T-helper 17 cell (primary cell): ENCODE results near the gene CD200. TPM values are rescaled to one million over a fixed set of nuclear protein-coding genes. Genes with fewer than 3 reads are reported as not detected.

Experiments
- ATAC-seq: fragments of 150-1000 bp; cut with Tn5 transposase; 2 replicates; pipeline ENCODE4 v1.10.0; 2021; ENCODE audit warnings: mild to moderate bottlenecking, moderate library complexity
- DNase-seq, 3 donors: peaks; one replicate each; pipeline versions ENCODE4 v3.0.0 to v3.0.0-alpha.2; 2020 to 2021
- H3K9me3 ChIP-seq: one replicate; pipeline ENCODE4 v1.7.0; 2013; ENCODE audit warnings: low read length, mild to moderate bottlenecking; ENCODE audit not compliant: control insufficient read depth, poor library complexity, severe bottlenecking
- H3K27ac Mint-ChIP-seq: one replicate; pipeline ENCODE4 v1.8.0; 2022; ENCODE audit warnings: mild to moderate bottlenecking, moderate library complexity, mixed read lengths
- H3K27me3 Mint-ChIP-seq: one replicate; pipeline ENCODE4 v1.8.0; 2022; ENCODE audit warnings: mixed read lengths
- H3K36me3 Mint-ChIP-seq: one replicate; pipeline ENCODE4 v1.8.0; 2022; ENCODE audit warnings: low read depth, mixed read lengths
- H3K4me1 Mint-ChIP-seq: one replicate; pipeline ENCODE4 v1.8.0; 2022; ENCODE audit warnings: mild to moderate bottlenecking, mixed read lengths
- H3K4me3 Mint-ChIP-seq: one replicate; pipeline ENCODE4 v1.8.0; 2022; ENCODE audit warnings: mild to moderate bottlenecking, moderate library complexity, mixed read lengths
- total RNA-seq, 4 donors: library from RNA in 2 of 4; stranded (reverse) in 2 of 4; gene quantifications; one replicate each; pipeline ENCODE4 v1.2.3 and lab custom pipeline; 2022 to 2026

The CD200 gene, protein sequence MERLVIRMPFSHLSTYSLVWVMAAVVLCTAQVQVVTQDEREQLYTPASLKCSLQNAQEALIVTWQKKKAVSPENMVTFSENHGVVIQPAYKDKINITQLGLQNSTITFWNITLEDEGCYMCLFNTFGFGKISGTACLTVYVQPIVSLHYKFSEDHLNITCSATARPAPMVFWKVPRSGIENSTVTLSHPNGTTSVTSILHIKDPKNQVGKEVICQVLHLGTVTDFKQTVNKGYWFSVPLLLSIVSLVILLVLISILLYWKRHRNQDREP
- total RNA-seq, result 1 to 10 TPM; 1.7 to 2.8 TPM
- total RNA-seq (lab: John Stamatoyannopoulos, UW), result 0.53 to 1.6 reads per million in 2 donors

DNA sequence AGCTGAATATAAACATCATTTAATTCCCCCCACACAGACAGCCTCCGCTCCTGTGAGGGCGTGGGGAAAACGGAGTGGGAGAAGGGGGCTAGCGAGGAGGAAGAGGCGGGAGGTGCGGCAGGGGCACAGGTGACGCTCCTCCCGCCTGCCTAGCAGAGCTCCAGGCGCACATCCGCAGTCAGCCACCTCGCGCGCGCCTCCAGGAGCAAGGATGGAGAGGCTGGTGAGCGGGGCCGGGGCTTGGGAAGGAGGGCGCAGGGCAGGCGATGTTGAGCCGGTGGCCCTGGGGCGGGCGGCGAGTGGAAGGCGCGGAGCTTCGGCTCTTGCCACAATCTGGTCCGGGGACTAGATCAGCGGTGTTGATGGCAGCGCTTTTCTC, at the start of gene CD200:
Gene CD200, plus strand, starts transcription at position 155 of the 379 bp plus-strand sequence. Its CDS starts 57 bp downstream, at position 212.
- no peaks in the 10 kb centered on the region for H3K9me3 ChIP-seq
- Mint-ChIP-seq H3K27me3 (no peaks in the 10 kb centered on the region), H3K36me3 (no peaks in the 10 kb centered on the region), H3K4me1 (peaks cover 14% of the 10 kb centered on the region), H3K27ac (peak within 1 kb of the TSS; percentile 76), H3K4me3 (peak within 1 kb of the TSS; percentile 91)
- ATAC-seq, result peak; percentile 81
- peak; percentile 18 to 29 (median 21) for DNase-seq

DNA sequence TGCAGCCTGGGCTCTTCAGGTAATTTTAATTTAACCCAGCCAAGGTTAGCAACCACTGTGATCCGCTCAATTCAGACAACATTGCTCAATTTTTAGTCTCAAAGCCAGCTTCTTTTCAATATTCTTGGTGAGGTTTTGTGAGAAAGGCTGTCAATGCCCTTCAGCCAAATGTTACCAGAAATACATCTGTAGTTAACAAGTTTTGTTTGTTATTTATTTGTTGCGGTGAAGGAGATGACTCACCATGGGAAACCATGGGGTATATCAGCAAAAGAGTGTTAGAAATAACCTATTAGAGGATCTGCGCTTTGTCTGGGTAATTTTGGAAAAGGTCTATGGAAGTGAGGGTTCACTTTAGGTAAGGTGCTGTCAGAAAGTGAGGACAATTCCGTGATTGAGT, 43.9 kb upstream of the CD200 start:
- Mint-ChIP-seq H3K4me3 (no peak overlapping the region), H3K27me3 (peaks cover 6% of the 10 kb centered on the region), H3K4me1 (peaks cover 7% of the 10 kb centered on the region), H3K27ac (no peak overlapping the region), H3K36me3 (peaks cover 2% of the 10 kb centered on the region)
- H3K9me3 ChIP-seq, result no peaks in the 10 kb centered on the region
- DNase-seq, result no peak
- no peak for ATAC-seq

DNA sequence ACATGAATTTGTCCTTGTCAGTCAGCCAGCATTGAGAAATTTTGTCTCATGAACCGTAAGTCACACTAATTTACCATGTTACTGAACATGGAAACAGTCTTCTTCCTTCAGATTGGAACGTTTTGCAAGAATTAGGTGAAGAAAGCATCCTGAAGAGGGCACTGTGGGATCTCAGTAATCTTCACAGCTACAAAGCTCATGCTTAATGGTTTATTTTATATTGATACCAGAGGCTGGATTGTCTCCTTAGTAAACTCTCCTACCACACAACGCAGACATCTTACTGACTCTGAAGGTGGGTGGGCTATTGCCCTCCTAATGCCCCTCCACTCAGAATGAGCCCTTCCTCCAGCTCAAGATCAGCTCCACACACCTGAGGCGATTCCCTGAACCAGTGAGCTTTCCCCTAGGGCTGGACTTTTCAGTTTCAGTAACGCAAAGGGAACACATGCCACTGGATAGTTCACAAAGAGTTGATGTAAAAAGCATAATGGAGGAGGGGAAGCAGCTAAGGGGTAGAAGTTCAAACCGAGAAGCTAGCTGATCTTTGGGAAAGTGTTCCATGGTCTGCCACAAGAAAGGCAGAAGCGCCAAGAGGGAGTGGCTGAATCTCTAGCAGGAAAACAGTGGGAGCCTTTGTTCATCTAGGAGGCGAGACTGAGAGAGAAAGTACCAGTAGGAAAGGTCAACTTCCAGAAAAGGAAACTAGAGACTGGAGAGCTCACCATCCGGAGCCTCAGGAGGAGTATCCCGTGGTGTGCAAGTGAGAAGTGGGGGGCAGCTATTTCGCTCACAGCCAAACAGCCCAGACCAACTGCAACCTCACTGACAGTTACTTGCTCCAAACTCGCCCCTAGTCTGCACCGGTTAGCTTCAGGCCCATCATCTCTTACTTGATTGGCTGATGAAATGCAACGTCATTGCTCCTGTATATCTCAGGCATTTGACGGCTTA, 39.3 kb upstream of the CD200 start, which contains the start of gene SLC9C1:
Gene SLC9C1, minus strand, starts transcription at position 849 of the 954 bp plus-strand sequence. CDS start 7,425 bp downstream, outside the sequence.
- H3K27me3 Mint-ChIP-seq, result peaks cover 6% of the 10 kb centered on the region
- H3K4me1 Mint-ChIP-seq, result peaks cover 16% of the 10 kb centered on the region
- peak within 1 kb of the TSS; percentile 81 for H3K4me3 Mint-ChIP-seq
- peak; percentile 82 for ATAC-seq
- H3K9me3 ChIP-seq, result no peaks in the 10 kb centered on the region
- peaks cover 2% of the 10 kb centered on the region for H3K36me3 Mint-ChIP-seq
- no peak for DNase-seq
- H3K27ac Mint-ChIP-seq, result peak within 1 kb of the TSS; percentile 39

- no peak for ATAC-seq
- Mint-ChIP-seq H3K27me3 (no peaks in the 10 kb centered on the region), H3K4me1 (peaks cover 16% of the 10 kb centered on the region), H3K36me3 (no peaks in the 10 kb centered on the region), H3K4me3 (peak overlapping the region; percentile 78), H3K27ac (peak overlapping the region; percentile 63)
- no peak for DNase-seq
- no peaks in the 10 kb centered on the region for H3K9me3 ChIP-seq
Measured at GRCh38 chr3:112297714-112298113, 35.2 kb upstream of the CD200 start.

GRCh38 chr3:112298781-112299180, 34.2 kb upstream of the CD200 start:
- DNase-seq (no peak), ATAC-seq (no peak)
- no peaks in the 10 kb centered on the region for H3K9me3 ChIP-seq
- Mint-ChIP-seq H3K36me3 (no peaks in the 10 kb centered on the region), H3K4me1 (peaks cover 9% of the 10 kb centered on the region), H3K27me3 (no peaks in the 10 kb centered on the region), H3K4me3 (no peak overlapping the region), H3K27ac (peak overlapping the region; percentile 63)

- no peaks in the 10 kb centered on the region for H3K27me3 Mint-ChIP-seq
- H3K4me1 Mint-ChIP-seq, result peaks cover 9% of the 10 kb centered on the region
- no peaks in the 10 kb centered on the region for H3K9me3 ChIP-seq
- DNase-seq (no peak), ATAC-seq (no peak)
- H3K36me3 Mint-ChIP-seq, result no peaks in the 10 kb centered on the region
- H3K4me3 Mint-ChIP-seq, result no peak overlapping the region
- H3K27ac Mint-ChIP-seq, result no peak overlapping the region
Measured at GRCh38 chr3:112302150-112302830, 30.7 kb upstream of the CD200 start.

GRCh38 chr3:112302881-112303763, 29.8 kb upstream of the CD200 start:
- no peaks in the 10 kb centered on the region for H3K27me3 Mint-ChIP-seq
- H3K36me3 Mint-ChIP-seq, result no peaks in the 10 kb centered on the region
- H3K4me1 Mint-ChIP-seq, result peaks cover 1% of the 10 kb centered on the region
- DNase-seq (no peak), ATAC-seq (peak; percentile 57)
- H3K9me3 ChIP-seq, result no peaks in the 10 kb centered on the region
- H3K4me3 Mint-ChIP-seq, result no peak overlapping the region
- H3K27ac Mint-ChIP-seq, result no peak overlapping the region

DNA sequence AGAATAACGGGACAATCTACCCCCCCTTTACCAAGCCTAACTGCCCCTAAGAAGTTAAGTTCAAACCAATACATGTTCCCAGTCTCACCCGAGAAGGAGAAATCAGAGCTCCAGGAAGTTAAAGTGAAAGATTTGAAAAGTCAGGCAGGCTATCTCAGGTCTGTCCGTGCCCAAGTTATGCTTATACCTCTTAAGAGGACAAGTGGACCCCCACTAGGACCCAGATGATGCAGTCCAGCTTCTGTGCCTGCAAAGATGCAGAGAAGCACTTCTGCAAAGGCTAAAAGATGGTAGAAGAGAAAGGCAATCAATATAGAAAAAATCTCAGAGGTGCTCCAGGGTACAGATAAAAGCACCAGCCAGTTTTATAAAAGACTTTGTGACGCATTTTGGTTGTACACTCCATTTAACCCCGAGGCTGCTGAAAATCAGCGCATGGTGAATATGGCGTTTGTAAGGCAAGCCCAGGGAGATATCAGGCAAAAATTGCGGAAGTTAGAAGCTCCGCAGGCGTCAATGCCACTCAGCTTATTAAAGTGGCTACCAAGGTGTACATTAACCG, 29.1 kb upstream of the CD200 start:
- H3K4me3 Mint-ChIP-seq, result no peak overlapping the region
- H3K4me1 Mint-ChIP-seq, result no peaks in the 10 kb centered on the region

GRCh38 chr3:112304611-112305010, 28.3 kb upstream of the CD200 start:
- Mint-ChIP-seq H3K27ac (no peak overlapping the region), H3K4me3 (no peak overlapping the region), H3K27me3 (no peaks in the 10 kb centered on the region), H3K4me1 (no peaks in the 10 kb centered on the region), H3K36me3 (no peaks in the 10 kb centered on the region)
- no peaks in the 10 kb centered on the region for H3K9me3 ChIP-seq
- no peak for ATAC-seq
- DNase-seq, result no peak

More for the DNA sequence above, 29.1 kb upstream of the CD200 start:
- DNase-seq, result no peak
- H3K27me3 Mint-ChIP-seq, result no peaks in the 10 kb centered on the region
- peak; percentile 76 for ATAC-seq
- H3K27ac Mint-ChIP-seq, result no peak overlapping the region
- no peaks in the 10 kb centered on the region for H3K9me3 ChIP-seq
- H3K36me3 Mint-ChIP-seq, result no peaks in the 10 kb centered on the region

GRCh38 chr3:112306825-112307224, 26.1 kb upstream of the CD200 start:
- no peak overlapping the region for H3K4me3 Mint-ChIP-seq
- DNase-seq (no peak), ATAC-seq (no peak)
- H3K4me1 Mint-ChIP-seq, result no peaks in the 10 kb centered on the region
- H3K9me3 ChIP-seq, result no peaks in the 10 kb centered on the region
- no peak overlapping the region for H3K27ac Mint-ChIP-seq
- no peaks in the 10 kb centered on the region for H3K36me3 Mint-ChIP-seq
- H3K27me3 Mint-ChIP-seq, result no peaks in the 10 kb centered on the region

DNA sequence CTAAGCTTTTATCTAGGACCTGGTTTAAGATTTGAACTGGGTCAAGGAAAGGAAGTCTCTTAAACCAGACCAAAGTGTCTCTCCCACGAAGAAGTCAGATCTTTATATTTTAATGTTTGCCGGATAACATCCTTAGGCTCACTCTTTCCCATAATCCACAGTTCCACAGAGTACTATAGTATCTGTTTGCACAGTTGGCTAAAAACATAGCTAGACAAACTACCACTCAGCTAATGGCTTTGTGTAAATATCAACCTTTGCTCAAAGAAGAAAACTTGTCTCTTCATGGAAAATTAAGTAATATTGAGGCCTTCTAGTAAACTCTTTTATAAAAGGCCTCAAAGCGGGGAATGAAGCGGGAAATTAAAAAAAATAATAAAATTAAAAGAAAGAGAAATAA, 25.4 kb upstream of the CD200 start:
- no peaks in the 10 kb centered on the region for H3K4me1 Mint-ChIP-seq
- no peaks in the 10 kb centered on the region for H3K36me3 Mint-ChIP-seq
- ATAC-seq, result no peak
- no peaks in the 10 kb centered on the region for H3K27me3 Mint-ChIP-seq
- no peak for DNase-seq
- no peaks in the 10 kb centered on the region for H3K9me3 ChIP-seq
- H3K4me3 Mint-ChIP-seq, result no peak overlapping the region
- no peak overlapping the region for H3K27ac Mint-ChIP-seq
